Liver (tissue), 9 donors: Measurements from ENCODE around the gene ORC2. TPM values are rescaled to one million over a fixed set of nuclear protein-coding genes. Genes with fewer than 3 reads are reported as not detected.
A peak's percentile ranks its signal among the peaks of the same experiment; 100 is the strongest.

Source experiments
- DNase-seq: peaks from one replicate; pipeline ENCODE4 v3.0.0-alpha.2; 2017; ENCODE audit warnings: low spot score
- H3K27ac ChIP-seq, 2 donors: one replicate each; pipeline ENCODE4 v1.7.0; 2013; ENCODE audit warnings: inconsistent platforms in 2 of 2, low read length in 2 of 2, control low read depth in 1 of 2, low read depth in 1 of 2, mild to moderate bottlenecking in 1 of 2
- H3K27me3 ChIP-seq, 4 donors: one replicate each; pipeline versions ENCODE4 v1.6.1 to v1.7.0; 2013; ENCODE audit warnings: low read length in 3 of 4, inconsistent platforms in 1 of 4, mild to moderate bottlenecking in 1 of 4, moderate library complexity in 1 of 4; ENCODE audit not compliant: control insufficient read depth in 4 of 4, insufficient read depth in 4 of 4
- H3K36me3 ChIP-seq, 4 donors: one replicate each; pipeline versions ENCODE4 v1.6.1 to v1.7.0; 2013; ENCODE audit warnings: low read length in 3 of 4, mild to moderate bottlenecking in 3 of 4, low read depth in 1 of 4, moderate library complexity in 1 of 4; ENCODE audit not compliant: control insufficient read depth in 4 of 4, insufficient read depth in 3 of 4
- H3K4me1 ChIP-seq, 4 donors: one replicate each; pipeline versions ENCODE4 v1.6.1 to v1.7.0; 2013; ENCODE audit warnings: low read length in 3 of 4, mild to moderate bottlenecking in 3 of 4, moderate library complexity in 1 of 4; ENCODE audit not compliant: control insufficient read depth in 4 of 4, insufficient read depth in 4 of 4
- H3K4me3 ChIP-seq, 3 donors: one replicate each; pipeline versions ENCODE4 v1.6.1 to v1.7.0; 2013; ENCODE audit warnings: low read length in 3 of 3, control low read depth in 1 of 3, low read depth in 1 of 3, mild to moderate bottlenecking in 1 of 3
- H3K9ac ChIP-seq, 2 donors: one replicate each; pipeline ENCODE4 v1.7.0; 2013; ENCODE audit warnings: low read length in 2 of 2, mild to moderate bottlenecking in 2 of 2, moderate library complexity in 2 of 2, control low read depth in 1 of 2, low read depth in 1 of 2
- H3K9me3 ChIP-seq, 4 donors: one replicate each; pipeline versions ENCODE4 v1.6.1 to v1.7.0; 2013; ENCODE audit warnings: low read length in 3 of 4; ENCODE audit not compliant: control insufficient read depth in 4 of 4
- EGR1 ChIP-seq, 2 donors: IDR thresholded peaks; 2 replicates each; pipeline ENCODE4 v1.6.1; 2016 to 2018; ENCODE audit warnings: antibody characterized with exemption in 2 of 2, low read depth in 2 of 2
- FOXA2 ChIP-seq: IDR thresholded peaks from 2 replicates; pipeline ENCODE4 v1.6.1; 2016; ENCODE audit warnings: antibody characterized with exemption
- JUND ChIP-seq, 2 donors: IDR thresholded peaks; 2 replicates each; pipeline ENCODE4 v1.6.1; 2016; ENCODE audit warnings: antibody characterized with exemption in 2 of 2
- NR2F2 ChIP-seq: IDR thresholded peaks from 2 replicates; pipeline ENCODE4 v1.6.1; 2016; ENCODE audit warnings: antibody characterized with exemption
- RAD21 ChIP-seq, 2 donors: IDR thresholded peaks; 2 replicates each; pipeline ENCODE4 v1.6.1; 2016; ENCODE audit warnings: antibody characterized with exemption in 2 of 2, mild to moderate bottlenecking in 2 of 2
- SP1 ChIP-seq: IDR thresholded peaks from 2 replicates; pipeline ENCODE4 v1.6.1; 2018; ENCODE audit warnings: antibody characterized with exemption, mild to moderate bottlenecking
- TAF1 ChIP-seq: conservative IDR thresholded peaks from 2 replicates; pipeline ENCODE4 v1.6.1; 2016; ENCODE audit warnings: antibody characterized with exemption, mild to moderate bottlenecking
- YY1 ChIP-seq: IDR thresholded peaks from 2 replicates; pipeline ENCODE4 v1.6.1; 2016; ENCODE audit warnings: antibody characterized with exemption, mild to moderate bottlenecking
- WGBS: extraction: QIAGEN DNeasy Blood & Tissue Kit; methylation state at CpG from one replicate; pipeline ENCODE4 v1.1.7; 2013; 5-methylcytosine and 5-hydroxymethylcytosine counted together
- polyA plus RNA-seq, 2 donors: library from polyadenylated mRNA; stranded (reverse) in 1 of 2; unstranded in 1 of 2; fragments of 200-250 nt in 1 of 2; fragments of >200 nt in 1 of 2; fragmentation: Nextera tagmentation in 1 of 2; extraction: Ambion mirVana in 1 of 2; gene quantifications; one replicate each; pipeline versions ENCODE4 v1.2.1 to v1.2.3, GENCODE V29; 2013 to 2015
- total RNA-seq, 2 donors: library from RNA; depleted of rRNA; stranded (reverse); fragments of >200 nt; gene quantifications; one replicate each; pipeline ENCODE4 v1.2.3, GENCODE V29; 2014
- TF ChIP-seq, protein P1 (sequence below): fragments of 150-350 bp; IDR thresholded peaks from 2 replicates; pipeline ENCODE4 v1.5.1; 2017; ENCODE audit warnings: improper control_type of control experiment, low read depth, low read length; ENCODE audit not compliant: missing input control
- TF ChIP-seq, protein P2 (sequence below): IDR thresholded peaks from 2 replicates; pipeline ENCODE4 v1.6.1; 2016; ENCODE audit warnings: antibody characterized with exemption
- TF ChIP-seq, protein P3 (sequence below): IDR thresholded peaks from 2 replicates; pipeline ENCODE4 v1.6.1; 2016; ENCODE audit warnings: antibody characterized with exemption, mild to moderate bottlenecking
- donor health status: healthy.
- donor health status: healthy.
- donor health status: healthy.
- donor health status: healthy.
- donor health status: healthy.

The ORC2 gene
- total and polyA plus RNA-seq, 4 donors, result 2.0 to 13.2 (median 11.6) TPM

DNA sequence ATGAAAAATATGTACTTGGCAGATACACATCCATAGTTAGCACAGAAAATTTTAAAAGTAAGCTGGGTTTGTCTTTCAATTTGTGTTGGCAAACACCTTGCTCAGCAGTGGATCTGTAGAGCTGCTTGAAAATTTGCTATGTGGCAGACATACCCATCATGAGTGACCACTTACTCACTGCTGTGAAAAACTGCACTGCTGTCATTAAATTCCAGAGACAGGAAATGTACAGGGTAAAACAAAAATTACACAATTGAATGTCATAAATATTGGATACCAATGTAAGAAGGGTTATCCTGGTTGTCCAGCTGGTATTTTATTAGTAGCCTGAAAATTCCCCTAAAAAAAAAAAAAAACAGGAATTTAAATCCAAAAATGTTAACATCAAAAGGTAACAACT lies 49.8 kb downstream of the ORC2 start:
- no peaks in the 10 kb centered on the region for H3K4me1 ChIP-seq
- DNase-seq, result no peak
- no peak for TF ChIP-seq NR2F2
- TF ChIP-seq JUND (IDR thresholded peaks at IDR 0.05), result no peak
- no peak for TF ChIP-seq TAF1
- TF ChIP-seq, protein P1, sequence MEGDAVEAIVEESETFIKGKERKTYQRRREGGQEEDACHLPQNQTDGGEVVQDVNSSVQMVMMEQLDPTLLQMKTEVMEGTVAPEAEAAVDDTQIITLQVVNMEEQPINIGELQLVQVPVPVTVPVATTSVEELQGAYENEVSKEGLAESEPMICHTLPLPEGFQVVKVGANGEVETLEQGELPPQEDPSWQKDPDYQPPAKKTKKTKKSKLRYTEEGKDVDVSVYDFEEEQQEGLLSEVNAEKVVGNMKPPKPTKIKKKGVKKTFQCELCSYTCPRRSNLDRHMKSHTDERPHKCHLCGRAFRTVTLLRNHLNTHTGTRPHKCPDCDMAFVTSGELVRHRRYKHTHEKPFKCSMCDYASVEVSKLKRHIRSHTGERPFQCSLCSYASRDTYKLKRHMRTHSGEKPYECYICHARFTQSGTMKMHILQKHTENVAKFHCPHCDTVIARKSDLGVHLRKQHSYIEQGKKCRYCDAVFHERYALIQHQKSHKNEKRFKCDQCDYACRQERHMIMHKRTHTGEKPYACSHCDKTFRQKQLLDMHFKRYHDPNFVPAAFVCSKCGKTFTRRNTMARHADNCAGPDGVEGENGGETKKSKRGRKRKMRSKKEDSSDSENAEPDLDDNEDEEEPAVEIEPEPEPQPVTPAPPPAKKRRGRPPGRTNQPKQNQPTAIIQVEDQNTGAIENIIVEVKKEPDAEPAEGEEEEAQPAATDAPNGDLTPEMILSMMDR, result no peak
- no peaks in the 10 kb centered on the region for H3K9me3 ChIP-seq
- no peak overlapping the region for H3K27ac ChIP-seq
- no peaks in the 10 kb centered on the region for H3K27me3 ChIP-seq
- H3K4me3 ChIP-seq, result no peak overlapping the region
- H3K9ac ChIP-seq, result no peak overlapping the region
- peaks cover 8 to 60% (median 36%) of the 10 kb centered on the region in 4 donors for H3K36me3 ChIP-seq

DNA sequence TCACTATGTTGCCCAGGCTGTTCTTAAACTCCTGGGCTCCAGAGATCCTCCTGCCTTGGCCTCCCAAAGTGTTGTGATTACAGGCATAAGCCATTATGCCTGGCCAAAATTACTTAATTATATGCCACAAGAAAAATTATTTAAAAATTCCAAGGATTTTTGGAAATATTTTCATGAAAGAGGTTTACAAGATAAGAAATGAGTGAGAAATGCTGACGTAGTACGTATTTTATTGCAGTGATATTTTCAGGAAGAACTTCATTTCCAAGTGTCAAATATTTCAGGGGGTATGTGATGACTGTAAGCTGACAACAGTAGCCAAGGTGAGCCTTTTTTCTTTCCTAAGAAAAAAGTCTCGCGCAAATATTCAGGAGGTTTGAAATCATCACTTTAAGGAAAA lies 53.5 kb downstream of the ORC2 start:
- no peak overlapping the region for H3K27ac ChIP-seq
- H3K4me3 ChIP-seq, result no peak overlapping the region
- no peaks in the 10 kb centered on the region for H3K27me3 ChIP-seq
- 95% methylated on average over 4 of the region's 4 CpGs for WGBS
- H3K9ac ChIP-seq, result no peak overlapping the region
- TF ChIP-seq SP1 (no peak), FOXA2 (no peak), YY1 (no peak), EGR1 (IDR thresholded peaks at IDR 0.05; ENCODE audit: low read depth in 2 of 2) (no peak)
- TF ChIP-seq, protein P2, sequence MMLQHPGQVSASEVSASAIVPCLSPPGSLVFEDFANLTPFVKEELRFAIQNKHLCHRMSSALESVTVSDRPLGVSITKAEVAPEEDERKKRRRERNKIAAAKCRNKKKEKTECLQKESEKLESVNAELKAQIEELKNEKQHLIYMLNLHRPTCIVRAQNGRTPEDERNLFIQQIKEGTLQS, result no peak
- no peaks in the 10 kb centered on the region for H3K9me3 ChIP-seq
- peaks cover 9 to 47% (median 26%) of the 10 kb centered on the region in 4 donors for H3K36me3 ChIP-seq
- no peaks in the 10 kb centered on the region for H3K4me1 ChIP-seq
- no peak for DNase-seq

DNA sequence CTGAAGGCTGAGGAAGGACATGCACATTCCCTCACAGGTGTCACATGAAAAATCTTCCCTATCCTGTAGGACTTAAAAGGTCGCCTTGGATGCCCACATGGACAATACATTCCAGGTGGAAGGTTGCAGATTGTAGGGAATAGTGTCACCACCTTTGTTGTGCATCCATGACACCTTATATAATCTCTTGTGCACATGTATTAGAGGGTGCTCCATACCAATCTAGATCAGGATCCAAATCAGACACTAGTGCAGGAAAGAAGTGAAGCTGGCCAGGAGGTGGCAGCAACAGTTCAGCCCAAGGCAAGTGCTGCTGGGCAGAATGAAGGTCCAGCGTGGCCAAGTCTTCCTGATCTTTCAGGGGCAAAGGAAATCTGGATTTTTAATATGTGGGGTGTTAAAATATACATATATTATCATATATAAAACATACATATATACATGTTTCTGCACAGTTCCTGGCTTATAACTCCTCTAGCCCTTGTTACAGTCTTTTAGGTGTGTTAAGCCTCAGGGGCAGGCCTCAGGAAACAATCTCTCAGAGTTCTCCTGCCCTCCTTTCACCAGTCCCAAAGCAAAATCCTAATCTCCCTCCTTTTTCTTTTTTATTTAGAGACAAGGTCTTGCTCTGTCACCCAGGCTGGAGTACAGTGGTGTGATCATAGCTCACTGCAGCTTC lies 57.7 kb downstream of the ORC2 start:
- peaks cover 3 to 18% (median 8%) of the 10 kb centered on the region in 4 donors for H3K36me3 ChIP-seq
- H3K9me3 ChIP-seq, result no peaks in the 10 kb centered on the region
- 44% methylated on average over 2 of the region's 2 CpGs for WGBS
- H3K4me1 ChIP-seq, result no peaks in the 10 kb centered on the region
- H3K27ac ChIP-seq, result no peak overlapping the region
- no peak overlapping the region for H3K9ac ChIP-seq
- TF ChIP-seq, protein P3, sequence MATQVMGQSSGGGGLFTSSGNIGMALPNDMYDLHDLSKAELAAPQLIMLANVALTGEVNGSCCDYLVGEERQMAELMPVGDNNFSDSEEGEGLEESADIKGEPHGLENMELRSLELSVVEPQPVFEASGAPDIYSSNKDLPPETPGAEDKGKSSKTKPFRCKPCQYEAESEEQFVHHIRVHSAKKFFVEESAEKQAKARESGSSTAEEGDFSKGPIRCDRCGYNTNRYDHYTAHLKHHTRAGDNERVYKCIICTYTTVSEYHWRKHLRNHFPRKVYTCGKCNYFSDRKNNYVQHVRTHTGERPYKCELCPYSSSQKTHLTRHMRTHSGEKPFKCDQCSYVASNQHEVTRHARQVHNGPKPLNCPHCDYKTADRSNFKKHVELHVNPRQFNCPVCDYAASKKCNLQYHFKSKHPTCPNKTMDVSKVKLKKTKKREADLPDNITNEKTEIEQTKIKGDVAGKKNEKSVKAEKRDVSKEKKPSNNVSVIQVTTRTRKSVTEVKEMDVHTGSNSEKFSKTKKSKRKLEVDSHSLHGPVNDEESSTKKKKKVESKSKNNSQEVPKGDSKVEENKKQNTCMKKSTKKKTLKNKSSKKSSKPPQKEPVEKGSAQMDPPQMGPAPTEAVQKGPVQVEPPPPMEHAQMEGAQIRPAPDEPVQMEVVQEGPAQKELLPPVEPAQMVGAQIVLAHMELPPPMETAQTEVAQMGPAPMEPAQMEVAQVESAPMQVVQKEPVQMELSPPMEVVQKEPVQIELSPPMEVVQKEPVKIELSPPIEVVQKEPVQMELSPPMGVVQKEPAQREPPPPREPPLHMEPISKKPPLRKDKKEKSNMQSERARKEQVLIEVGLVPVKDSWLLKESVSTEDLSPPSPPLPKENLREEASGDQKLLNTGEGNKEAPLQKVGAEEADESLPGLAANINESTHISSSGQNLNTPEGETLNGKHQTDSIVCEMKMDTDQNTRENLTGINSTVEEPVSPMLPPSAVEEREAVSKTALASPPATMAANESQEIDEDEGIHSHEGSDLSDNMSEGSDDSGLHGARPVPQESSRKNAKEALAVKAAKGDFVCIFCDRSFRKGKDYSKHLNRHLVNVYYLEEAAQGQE, result no peak
- TF ChIP-seq RAD21 (IDR thresholded peaks at IDR 0.05), result peak; percentile 93 to 94
- TF ChIP-seq, protein P1, result peak; percentile 64
- no peak overlapping the region for H3K4me3 ChIP-seq
- peak; percentile 77 for DNase-seq
- no peaks in the 10 kb centered on the region for H3K27me3 ChIP-seq
